ENCODE measurements around the gene KRTAP12-1. TPM values are rescaled to one million over a fixed set of nuclear protein-coding genes. Genes with fewer than 3 reads are reported as not detected.
A peak's percentile ranks its signal among the peaks of the same experiment; 100 is the strongest.

The KRTAP12-1 gene
- total and polyA plus RNA-seq, 2 of the 8 experiments (the other 6 are each of a cell fraction or from before 2014, with no cell fraction given) = 0.50 to 0.73 TPM

GRCh38 chr21:44648557-44649311 lies 33.2 kb downstream of the KRTAP12-1 start:
- no peak overlapping the region for H2BK5ac ChIP-seq (ENCODE audit: low read depth, low read length)
- peak overlapping the region; percentile 32; the same call in 1 of the 2 replicates for H3K18ac ChIP-seq (ENCODE audit: extremely low read depth, low read length)
- H3K9me3 ChIP-seq (ENCODE audit: insufficient read depth in 2 of 2, low read depth in 1 of 2, low read length in 1 of 2) = peaks cover 0 to 3% of the 10 kb centered on the region in 2 experiments; a peak in 3 of 4 replicates
- no peak overlapping the region for H3K4ac ChIP-seq (replicated peaks; ENCODE audit: insufficient read length, low read depth, low read length)
- no peak overlapping the region for H3K4me2 ChIP-seq (ENCODE audit: insufficient read depth in 1 of 2, low read depth in 2 of 2, low read length in 2 of 2)
- WGBS, 2 experiments (ENCODE audit: extremely low coverage in 1 of 2, insufficient coverage in 1 of 2, insufficient read length in 1 of 2, insufficient replicate concordance in 2 of 2, low coverage in 1 of 2, low lambda C conversion rate in 2 of 2, missing lambda C conversion rate in 1 of 2) = 93% methylated on average over 33 of the region's 33 CpGs; no CpG with 5 or more reads in 1 of the 2 experiments
- DNase-seq (ENCODE audit: low read depth in 1 of 2, low spot score in 2 of 2) = no peak
- no peak overlapping the region for H2AK5ac ChIP-seq (ENCODE audit: low read depth, low read length)
- POLR2A ChIA-PET (ENCODE audit: partially characterized antibody) = no interaction called here
- H3K36me3 ChIP-seq (ENCODE audit: control insufficient read depth in 2 of 4, insufficient read depth in 4 of 4, low read length in 3 of 4) = no peaks in the 10 kb centered on the region
- H2BK20ac ChIP-seq (ENCODE audit: low read length) = no peak overlapping the region
- no peak overlapping the region for H4K91ac ChIP-seq (replicated peaks; ENCODE audit: insufficient read length, low read length)
- no peak overlapping the region for H3K27ac ChIP-seq (ENCODE audit: low read depth, low read length)
- peak overlapping the region; percentile 18; the same call in 1 of the 2 replicates for H4K8ac ChIP-seq (ENCODE audit: extremely low read depth, insufficient read depth, low read length)
- FAIRE-seq = no peak
- no peak overlapping the region for H3K23ac ChIP-seq (ENCODE audit: insufficient read length)
- no peak overlapping the region for H3K9ac ChIP-seq (replicated peaks in 1 of 4; ENCODE audit: extremely low read depth in 1 of 4, low read depth in 3 of 4, low read length in 3 of 4)
- H4K20me1 ChIP-seq (replicated peaks in 1 of 2; ENCODE audit: control insufficient read depth in 1 of 2, insufficient read depth in 2 of 2, low read length in 2 of 2) = no peaks in the 10 kb centered on the region
- no peak overlapping the region for H3K56ac ChIP-seq (replicated peaks; ENCODE audit: insufficient read length, low read depth, low read length)
- H3K27me3 ChIP-seq (replicated peaks in 1 of 4; ENCODE audit: control insufficient read depth in 3 of 4, extremely low read depth in 1 of 4, insufficient read depth in 3 of 4, low read length in 3 of 4) = peaks cover 0 to 2% (median 0%) of the 10 kb centered on the region in 4 experiments; a peak in 1 of 7 replicates
- H2BK12ac ChIP-seq (ENCODE audit: low read depth, low read length) = peak overlapping the region; percentile 80; the same call in 1 of the 2 replicates
- no peak overlapping the region for H3K14ac ChIP-seq (ENCODE audit: insufficient read length)
- TF ChIP-seq GABPA (IDR thresholded peaks at IDR 0.05; ENCODE audit: borderline replicate concordance, insufficient read depth, low read length) (no peak), HDAC2 (IDR thresholded peaks at IDR 0.05; ENCODE audit: borderline replicate concordance in 1 of 2, low read depth in 2 of 2, low read length in 2 of 2) (no peak), KDM5A (IDR thresholded peaks at IDR 0.05; ENCODE audit: low read length) (no peak)
- H3K23me2 ChIP-seq (ENCODE audit: low read depth, low read length) = no peaks in the 10 kb centered on the region
- CTCF ChIA-PET (ENCODE audit: partially characterized antibody) = interaction anchor here (0.8 to 2.1 kb wide), 4 partner anchors 17 to 151 kb away, joined by 3 to 8 read pairs (median 4); no protein-coding TSS in a partner anchor
- H3K79me2 ChIP-seq (ENCODE audit: control insufficient read depth in 1 of 2, insufficient read depth in 2 of 2, low read length in 2 of 2) = no peaks in the 10 kb centered on the region
- peaks cover 0 to 14% (median 4%) of the 10 kb centered on the region in 4 experiments; a peak in 3 of 7 replicates for H3K4me1 ChIP-seq (replicated peaks in 1 of 4; ENCODE audit: control insufficient read depth in 3 of 4, insufficient read depth in 4 of 4, low read length in 3 of 4)
- no peak overlapping the region for H3K4me3 ChIP-seq (ENCODE audit: extremely low read depth in 1 of 4, insufficient read depth in 2 of 4, low read depth in 3 of 4, low read length in 4 of 4)
- no peak overlapping the region for H2BK120ac ChIP-seq (replicated peaks; ENCODE audit: low read depth, low read length)
- H3K79me1 ChIP-seq (ENCODE audit: low read depth, low read length) = no peaks in the 10 kb centered on the region; the same call in 1 of the 2 replicates
- 0 out of 2 replicates have a peak overlapping the region, but pooled peaks have one; percentile 16 for H2BK15ac ChIP-seq (ENCODE audit: low read length)
- no peak overlapping the region for H4K5ac ChIP-seq (ENCODE audit: insufficient read length, low read depth, low read length)
- no peak overlapping the region for H2AFZ ChIP-seq (ENCODE audit: low read length)

Data from H1 (cell line).